K562 (cell line): Measurements from ENCODE around the gene MPPED2. TPM values are rescaled to one million over a fixed set of nuclear protein-coding genes. Genes with fewer than 3 reads are reported as not detected.

Source experiments
- ATAC-seq: fragments of 200-7000 bp; cut with Tn5 transposase; 3 replicates; pipeline ENCODE4 v1.9.1; 2020; ENCODE audit warnings: moderate library complexity
- BruUV-seq: library from RNA; stranded (reverse); fragments of 400-500 nt; replicated peaks from 2 replicates; lab custom pipeline; 2021; lab: Mats Ljungman, UMichigan
- CTCF ChIA-PET: fragments of 300-600 bp; formaldehyde crosslinking; extraction: SDS; loops from one replicate; lab custom pipeline; 2021; ENCODE audit warnings: low intra/inter-chr PET ratio; lab: Yijun Ruan, JAX
- POLR2A ChIA-PET: fragments of 300-600, 350-650 bp; sonication (Branson Sonifier 250); formaldehyde crosslinking; extraction: SDS; loops from one replicate; lab custom pipeline; 2021; ENCODE audit warnings: antibody characterized with exemption, inconsistent platforms; lab: Yijun Ruan, JAX
- DNase-seq, 4 experiments: peaks; one replicate each; pipeline versions ENCODE4 v3.0.0 to v3.0.0-alpha.2; 2011 to 2018; ENCODE audit warnings: low spot score in 3 of 4, mixed read lengths in 3 of 4; ENCODE audit errors: extremely low read depth in 1 of 4
- FAIRE-seq: peaks from 2 replicates; lab custom pipeline; 2011; peaks lifted over from hg19 to GRCh38; lab: Jason Lieb, UNC
- H2AFZ ChIP-seq: 2 replicates; pipeline ENCODE4 v1.6.0; 2011; ENCODE audit warnings: low read depth, low read length, control low read depth, inconsistent platforms
- H3K27ac ChIP-seq: fragments of 200-600 bp; 3 replicates; pipeline ENCODE4 v1.8.0; 2011; ENCODE audit warnings: low read depth, mild to moderate bottlenecking, control low read depth, inconsistent platforms, low read length, moderate library complexity, mixed read lengths; ENCODE audit errors: extremely low read depth
- H3K27me3 ChIP-seq, 2 experiments: fragments of 300-600 bp in 1 of 2; 2 replicates in 1 of 2; 3 replicates in 1 of 2; pipeline versions ENCODE4 v1.6.0 to v1.8.0; 2011; ENCODE audit warnings: inconsistent platforms in 2 of 2, low read length in 2 of 2, mild to moderate bottlenecking in 1 of 2, mixed read lengths in 1 of 2, moderate library complexity in 1 of 2; ENCODE audit not compliant: control insufficient read depth in 2 of 2, insufficient read depth in 2 of 2
- H3K36me3 ChIP-seq: fragments of 300-600 bp; 3 replicates; pipeline ENCODE4 v1.8.0; 2011; ENCODE audit warnings: mild to moderate bottlenecking, low read length, inconsistent platforms; ENCODE audit not compliant: control insufficient read depth, insufficient read depth
- H3K4me1 ChIP-seq, 2 experiments: fragments of 200-600 bp in 1 of 2; replicated peaks in 1 of 2; 2 replicates in 1 of 2; 3 replicates in 1 of 2; pipeline versions ENCODE4 v1.5.1 to v1.8.0; 2011; ENCODE audit warnings: inconsistent platforms in 2 of 2, low read length in 2 of 2, mild to moderate bottlenecking in 1 of 2, mixed read lengths in 1 of 2, moderate library complexity in 1 of 2; ENCODE audit not compliant: control insufficient read depth in 2 of 2, insufficient read depth in 2 of 2
- H3K4me2 ChIP-seq: 2 replicates; pipeline ENCODE4 v1.6.1; 2011; ENCODE audit warnings: low read length, control low read depth, inconsistent platforms, mixed read lengths; ENCODE audit not compliant: insufficient read depth
- H3K4me3 ChIP-seq: fragments of 200-600 bp; sonication (generic), shearing (Covaris generic); 2 replicates; pipeline ENCODE4 v1.5.1; 2016; ENCODE audit warnings: control low read depth, inconsistent platforms
- H3K79me2 ChIP-seq: fragments of 200-600 bp; 3 replicates; pipeline ENCODE4 v1.8.0; 2011; ENCODE audit warnings: low read length, inconsistent platforms; ENCODE audit not compliant: control insufficient read depth, insufficient read depth
- H3K9ac ChIP-seq, 2 experiments: 2 replicates each; pipeline versions ENCODE4 v1.6.0 to v1.6.1; 2011; ENCODE audit warnings: low read depth in 2 of 2, low read length in 2 of 2, control low read depth in 1 of 2, inconsistent platforms in 1 of 2, mild to moderate bottlenecking in 1 of 2, mixed read lengths in 1 of 2; ENCODE audit not compliant: insufficient read depth in 1 of 2
- H3K9me1 ChIP-seq: one replicate; pipeline ENCODE4 v1.6.0; 2011; ENCODE audit warnings: inconsistent platforms, mild to moderate bottlenecking, low read length, moderate library complexity; ENCODE audit not compliant: control insufficient read depth, insufficient read depth
- H3K9me3 ChIP-seq: replicated peaks from 2 replicates; pipeline ENCODE4 v1.5.1; 2011; ENCODE audit warnings: low read depth, low read length, inconsistent platforms; ENCODE audit not compliant: control insufficient read depth, insufficient read depth
- H4K20me1 ChIP-seq: replicated peaks from 2 replicates; pipeline ENCODE4 v1.6.1; 2011; ENCODE audit warnings: low read length, inconsistent platforms, mixed read lengths; ENCODE audit not compliant: control insufficient read depth, insufficient read depth
- CC2D1A ChIP-seq: fragments of 450-650 bp; IDR thresholded peaks from 2 replicates; pipeline ENCODE4 v1.6.1; 2017; ENCODE audit warnings: mild to moderate bottlenecking
- ELF1 ChIP-seq: fragments of 200-800 bp; sonication (Bioruptor generic); IDR thresholded peaks from 2 replicates; pipeline ENCODE4 v1.6.1; 2016; ENCODE audit warnings: missing genetic modification characterization, missing compliant biosample characterization
- EZH2 ChIP-seq: IDR thresholded peaks from 2 replicates; pipeline ENCODE4 v1.6.1; 2012; ENCODE audit warnings: low read depth, mild to moderate bottlenecking, inconsistent platforms, low read length, borderline replicate concordance
- TBL1XR1 ChIP-seq, 2 experiments: IDR thresholded peaks; 2 replicates each; pipeline ENCODE4 v1.6.1; 2012; ENCODE audit warnings: improper control_type of control experiment in 2 of 2, low read length in 2 of 2, mild to moderate bottlenecking in 1 of 2
- ZNF347 ChIP-seq: fragments of 450-650 bp; formaldehyde crosslinking; IDR thresholded peaks from 2 replicates; pipeline ENCODE4 v1.4.0; 2020; ENCODE audit warnings: low read depth, mild to moderate bottlenecking, moderate library complexity
- WGBS: fragments of 100-300 bp; shearing (Covaris generic); methylation state at CpG from one replicate; pipeline ENCODE4 v1.1.6; 2016; ENCODE audit warnings: low coverage, mixed read lengths; ENCODE audit not compliant: insufficient coverage; ENCODE audit errors: missing lambda C conversion rate; 5-methylcytosine and 5-hydroxymethylcytosine counted together
- in situ Hi-C: fragments of 300-500 bp; cut with MboI; formaldehyde crosslinking; loops from 4 replicates; pipeline ENCODE4 v1.15.0; 2018; ENCODE audit warnings: inconsistent platforms, mixed read lengths
- intact Hi-C: fragments of 100-400 bp; cut with micrococcal nuclease; formaldehyde crosslinking; loops from 2 replicates; pipeline ENCODE4 v1.14.2; 2022
- polyA plus RNA-seq, 8 experiments: library from polyadenylated mRNA; depleted of rRNA in 4 of 8; stranded (reverse) in 5 of 8; unstranded in 3 of 8; fragments of >200 nt; fragmentation: Nextera tagmentation in 2 of 8; fragmentation: Illumina TruSeq in 1 of 8; extraction: Ambion mirVana in 2 of 8; extraction: Trizol in 1 of 8; gene quantifications; 2 replicates each; pipeline versions ENCODE4 v1.2.1 to v1.2.3, GENCODE V29; 2011 to 2014; ENCODE audit warnings: inconsistent platforms in 1 of 8, missing spikeins in 1 of 8
- total RNA-seq, 7 experiments: library from RNA; depleted of rRNA in 6 of 7; stranded (reverse); fragments of >200 nt in 6 of 7; fragmentation: Illumina TruSeq in 2 of 7; extraction: Trizol in 2 of 7; gene quantifications; 2 replicates each; pipeline versions ENCODE4 v1.2.1 to v1.2.3, GENCODE V29; 2011 to 2021; ENCODE audit warnings: low replicate concordance in 1 of 7

The MPPED2 gene
- total and polyA plus RNA-seq, 9 of the 15 experiments (the other 6 are each of a cell fraction or from before 2014, with no cell fraction given): not detected

DNA sequence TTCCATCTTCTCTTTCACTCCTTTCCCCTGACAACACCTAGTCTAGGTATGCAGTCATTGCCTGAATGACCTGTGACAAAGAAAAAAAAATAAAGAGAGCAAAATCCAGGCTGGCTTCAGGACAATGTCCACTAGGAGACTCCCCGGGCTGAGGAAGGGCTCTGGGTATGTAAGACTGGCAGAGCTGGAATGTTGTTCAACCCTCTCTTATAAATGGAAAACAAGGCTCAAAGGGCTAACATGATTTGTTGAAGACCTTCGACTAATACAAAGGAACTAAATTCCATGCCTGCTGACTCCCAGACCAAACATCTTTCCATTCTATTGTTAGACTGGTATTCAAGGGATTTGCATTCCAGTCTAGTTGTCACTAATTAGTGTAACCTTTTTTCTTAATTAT is 141.1 kb downstream of the MPPED2 start:
- FAIRE-seq (no peak), ATAC-seq (no peak), DNase-seq (no peak)
- no peaks in the 10 kb centered on the region for H3K9me3 ChIP-seq
- no peak overlapping the region for H2AFZ ChIP-seq
- WGBS: 6% methylated on average over 2 of the region's 2 CpGs
- H3K9ac ChIP-seq: no peak overlapping the region
- H3K4me1 ChIP-seq: no peaks in the 10 kb centered on the region
- in situ Hi-C loops (no loop called here), intact Hi-C loops (no loop called here)
- H3K4me2 ChIP-seq: no peak overlapping the region
- no peak for TF ChIP-seq CC2D1A
- POLR2A ChIA-PET: no interaction called here
- BruUV-seq: no TSS peak
- no peaks in the 10 kb centered on the region for H3K36me3 ChIP-seq
- no peaks in the 10 kb centered on the region for H3K9me1 ChIP-seq
- no peaks in the 10 kb centered on the region for H4K20me1 ChIP-seq
- H3K27ac ChIP-seq: no peak overlapping the region
- peaks cover 0 to 4% of the 10 kb centered on the region in 2 experiments; a peak in 3 of 5 replicates for H3K27me3 ChIP-seq
- CTCF ChIA-PET: no interaction called here
- no peak overlapping the region for H3K4me3 ChIP-seq
- H3K79me2 ChIP-seq: no peaks in the 10 kb centered on the region

DNA sequence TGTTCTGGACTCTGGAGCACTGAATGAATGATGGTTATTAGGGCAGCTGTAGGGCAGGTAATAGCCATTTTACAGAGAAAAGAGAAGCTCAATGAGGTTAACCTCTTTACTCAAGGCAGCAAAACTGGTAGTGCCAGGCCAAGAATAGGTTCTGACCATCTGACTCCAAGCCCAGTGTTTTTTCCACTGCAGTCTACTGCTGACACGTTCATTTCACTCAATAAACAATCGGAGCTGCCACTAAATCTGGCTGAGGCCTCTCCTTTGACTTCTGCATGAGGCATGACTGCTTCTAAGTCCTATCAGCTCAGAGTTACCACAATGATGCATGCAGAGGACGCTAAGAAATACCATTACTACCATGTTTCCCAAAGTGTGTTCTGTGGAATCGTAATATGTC is 145.6 kb downstream of the MPPED2 start:
- TF ChIP-seq EZH2: no peak
- TF ChIP-seq ELF1 (tag): no peak
- no peak for TF ChIP-seq TBL1XR1 (IDR thresholded peaks at IDR 0.05; ENCODE audit: low read length in 2 of 2)
- no peak for TF ChIP-seq CC2D1A
- TF ChIP-seq ZNF347 (CRISPR knock-in tag): no peak
- TF ChIP-seq, all 486 proteins: peak for 0
- no peak overlapping the region for H3K4me3 ChIP-seq
- no peak overlapping the region for H3K4me2 ChIP-seq
- no peaks in the 10 kb centered on the region for H3K79me2 ChIP-seq
- WGBS: 2% methylated on average over 4 of the region's 4 CpGs
- in situ Hi-C loops (no loop called here), intact Hi-C loops (no loop called here)
- H3K9ac ChIP-seq: no peak overlapping the region
- no peaks in the 10 kb centered on the region for H3K9me3 ChIP-seq
- H3K27ac ChIP-seq: no peak overlapping the region
- no peaks in the 10 kb centered on the region for H3K4me1 ChIP-seq
- no peaks in the 10 kb centered on the region for H4K20me1 ChIP-seq
- H2AFZ ChIP-seq: no peak overlapping the region
- H3K36me3 ChIP-seq: no peaks in the 10 kb centered on the region
- CTCF ChIA-PET: no interaction called here
- no peak for ATAC-seq
- H3K27me3 ChIP-seq: no peaks in the 10 kb centered on the region
- DNase-seq: no peak
- no TSS peak for BruUV-seq
- H3K9me1 ChIP-seq: no peaks in the 10 kb centered on the region
- POLR2A ChIA-PET: no interaction called here
- no peak for FAIRE-seq
